Measurements from ENCODE around the gene RCVRN.
"Not testable (repeated sequence)": the region's sequence is repeated elsewhere in the genome, so short reads cannot be mapped to it uniquely, and the experiment has no call there.

Gene RCVRN

GRCh38 chr17:9925457-9925856 lies 20.4 kb upstream of the RCVRN start:
- no peak overlapping the region for H3K4me3 ChIP-seq (replicated peaks; ENCODE audit: low read depth, low read length)
- no peak for TF ChIP-seq CTCF (IDR thresholded peaks at IDR 0.05; ENCODE audit: low read length, missing control alignments)
- no peak for DNase-seq (ENCODE audit: low read depth)

- H3K4me3 ChIP-seq (replicated peaks; ENCODE audit: low read depth, low read length) = no peak overlapping the region
- DNase-seq (ENCODE audit: low read depth) = peak; percentile 78
- TF ChIP-seq CTCF (IDR thresholded peaks at IDR 0.05; ENCODE audit: low read length, missing control alignments) = peak; percentile 85
Observed at GRCh38 chr17:9924735-9925191, 19.7 kb upstream of the RCVRN start.

- no peak for TF ChIP-seq CTCF (IDR thresholded peaks at IDR 0.05; ENCODE audit: low read length, missing control alignments)
- H3K4me3 ChIP-seq (replicated peaks; ENCODE audit: low read depth, low read length) = no peak overlapping the region
- DNase-seq (ENCODE audit: low read depth) = no peak
Observed at GRCh38 chr17:9922012-9922848, 17.2 kb upstream of the RCVRN start.

GRCh38 chr17:9921216-9921615 lies 16.1 kb upstream of the RCVRN start:
- not testable (repeated sequence) for DNase-seq (ENCODE audit: low read depth); H3K4me3 ChIP-seq (replicated peaks; ENCODE audit: low read depth, low read length)

- TF ChIP-seq CTCF (IDR thresholded peaks at IDR 0.05; ENCODE audit: low read length, missing control alignments) = no peak
- no peak for DNase-seq (ENCODE audit: low read depth)
- H3K4me3 ChIP-seq (replicated peaks; ENCODE audit: low read depth, low read length) = no peak overlapping the region
Observed at GRCh38 chr17:9918804-9919352, 13.8 kb upstream of the RCVRN start.

GRCh38 chr17:9918352-9918751 lies 13.3 kb upstream of the RCVRN start:
- DNase-seq (ENCODE audit: low read depth) = no peak
- no peak for TF ChIP-seq CTCF (IDR thresholded peaks at IDR 0.05; ENCODE audit: low read length, missing control alignments)
- no peak overlapping the region for H3K4me3 ChIP-seq (replicated peaks; ENCODE audit: low read depth, low read length)

- no peak for DNase-seq (ENCODE audit: low read depth)
- H3K4me3 ChIP-seq (replicated peaks; ENCODE audit: low read depth, low read length) = no peak overlapping the region
- TF ChIP-seq CTCF (IDR thresholded peaks at IDR 0.05; ENCODE audit: low read length, missing control alignments) = no peak
Observed at GRCh38 chr17:9917801-9918200, 12.7 kb upstream of the RCVRN start.

Data from fibroblast of pulmonary artery (primary cell).